Measurements from ENCODE around the gene LRSAM1. TPM values are rescaled to one million over a fixed set of nuclear protein-coding genes. Genes with fewer than 3 reads are reported as not detected.

LRSAM1 gene
- total RNA-seq, 6 donors from 2014 or later, result 12.9 to 77.5 (median 25.4) TPM

- H3K27ac ChIP-seq, result peak overlapping the region in 1 of 4 donors; percentile 35
- H3K9me3 ChIP-seq, result no peaks in the 10 kb centered on the region
- ATAC-seq (ENCODE audit: low FRiP score in 2 of 2) (no peak), DNase-seq (no peak)
- peaks cover 5 to 87% (median 54%) of the 10 kb centered on the region in 4 donors for H3K36me3 ChIP-seq
- 84 to 94% methylated on average over 9 of the region's 9 CpGs for WGBS, 2 donors
- TF ChIP-seq POLR2AphosphoS5 (IDR thresholded peaks at IDR 0.05) (no peak), POLR2A (IDR thresholded peaks at IDR 0.05) (no peak), EP300 (IDR thresholded peaks at IDR 0.05) (no peak)
- TF ChIP-seq, protein P1, sequence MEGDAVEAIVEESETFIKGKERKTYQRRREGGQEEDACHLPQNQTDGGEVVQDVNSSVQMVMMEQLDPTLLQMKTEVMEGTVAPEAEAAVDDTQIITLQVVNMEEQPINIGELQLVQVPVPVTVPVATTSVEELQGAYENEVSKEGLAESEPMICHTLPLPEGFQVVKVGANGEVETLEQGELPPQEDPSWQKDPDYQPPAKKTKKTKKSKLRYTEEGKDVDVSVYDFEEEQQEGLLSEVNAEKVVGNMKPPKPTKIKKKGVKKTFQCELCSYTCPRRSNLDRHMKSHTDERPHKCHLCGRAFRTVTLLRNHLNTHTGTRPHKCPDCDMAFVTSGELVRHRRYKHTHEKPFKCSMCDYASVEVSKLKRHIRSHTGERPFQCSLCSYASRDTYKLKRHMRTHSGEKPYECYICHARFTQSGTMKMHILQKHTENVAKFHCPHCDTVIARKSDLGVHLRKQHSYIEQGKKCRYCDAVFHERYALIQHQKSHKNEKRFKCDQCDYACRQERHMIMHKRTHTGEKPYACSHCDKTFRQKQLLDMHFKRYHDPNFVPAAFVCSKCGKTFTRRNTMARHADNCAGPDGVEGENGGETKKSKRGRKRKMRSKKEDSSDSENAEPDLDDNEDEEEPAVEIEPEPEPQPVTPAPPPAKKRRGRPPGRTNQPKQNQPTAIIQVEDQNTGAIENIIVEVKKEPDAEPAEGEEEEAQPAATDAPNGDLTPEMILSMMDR (IDR thresholded peaks at IDR 0.05), result no peak
- H3K4me1 ChIP-seq, result peaks cover 5 to 14% (median 9%) of the 10 kb centered on the region in 4 donors
- H3K4me3 ChIP-seq, result no peak overlapping the region
- no peaks in the 10 kb centered on the region for H3K27me3 ChIP-seq
Observed at GRCh38 chr9:127494304-127494702, 43.0 kb downstream of the LRSAM1 start.

GRCh38 chr9:127495884-127496555 lies 44.7 kb downstream of the LRSAM1 start:
- Histone ChIP-seq H3K27ac (peak overlapping the region in 2 of 4 donors; percentile 57 to 72), H3K4me1 (peaks cover 5 to 14% (median 9%) of the 10 kb centered on the region in 4 donors), H3K4me3 (no peak overlapping the region), H3K9me3 (no peaks in the 10 kb centered on the region), H3K27me3 (no peaks in the 10 kb centered on the region), H3K36me3 (peaks cover 5 to 77% (median 52%) of the 10 kb centered on the region in 4 donors)
- TF ChIP-seq, protein P1 (IDR thresholded peaks at IDR 0.05), result no peak
- TF ChIP-seq POLR2A (IDR thresholded peaks at IDR 0.05), result no peak
- 69 to 85% methylated on average over 9 to 13 of the region's 14 CpGs for WGBS, 2 donors
- DNase-seq (no peak), ATAC-seq (ENCODE audit: low FRiP score in 2 of 2) (no peak)

GRCh38 chr9:127496974-127497373 lies 45.7 kb downstream of the LRSAM1 start:
- peaks cover 5 to 14% (median 9%) of the 10 kb centered on the region in 4 donors for H3K4me1 ChIP-seq
- 94% methylated on average over 12 of the region's 12 CpGs; no CpG with 5 or more reads in 1 of the 2 donors for WGBS, 2 donors
- DNase-seq, result no peak
- H3K9me3 ChIP-seq, result no peaks in the 10 kb centered on the region
- H3K36me3 ChIP-seq, result peaks cover 14 to 77% (median 54%) of the 10 kb centered on the region in 4 donors
- ATAC-seq (ENCODE audit: low FRiP score in 2 of 2), result no peak
- H3K27me3 ChIP-seq, result no peaks in the 10 kb centered on the region
- H3K27ac ChIP-seq, result no peak overlapping the region
- H3K4me3 ChIP-seq, result no peak overlapping the region
- TF ChIP-seq EP300 (IDR thresholded peaks at IDR 0.05) (no peak), POLR2AphosphoS5 (IDR thresholded peaks at IDR 0.05) (no peak)

DNA sequence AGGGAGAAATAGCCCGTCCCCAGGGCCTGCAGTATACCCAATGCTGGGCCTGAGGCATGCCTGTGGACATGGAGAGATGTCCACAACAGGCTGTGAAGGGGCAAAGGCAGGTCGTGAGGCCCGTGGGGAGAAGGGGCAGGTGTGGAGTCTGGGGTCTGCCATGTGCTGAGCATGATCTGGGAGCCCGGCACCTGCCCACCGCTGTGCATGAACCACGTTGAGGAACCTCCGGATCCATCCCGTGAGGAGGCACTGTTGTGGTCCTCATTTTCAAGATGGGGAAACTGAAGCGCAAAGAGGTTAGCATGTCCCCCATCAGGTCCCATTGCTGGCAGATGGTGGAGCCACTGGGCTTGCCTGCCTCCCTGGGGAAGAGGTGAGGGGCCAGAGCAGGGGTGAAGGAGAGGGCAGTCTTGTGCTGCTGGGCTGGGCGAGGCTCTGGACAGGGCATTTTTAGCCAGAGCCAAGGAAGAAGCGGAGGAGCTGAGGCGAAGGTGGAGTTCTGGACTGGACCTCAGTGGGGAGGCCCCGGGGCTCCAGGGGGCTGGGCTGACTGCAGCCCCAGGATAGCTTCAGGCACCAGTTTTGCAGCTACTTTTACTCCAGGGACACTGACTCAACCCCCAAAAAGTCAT lies 46.5 kb downstream of the LRSAM1 start:
- ATAC-seq (ENCODE audit: low FRiP score in 2 of 2) (no peak), DNase-seq (no peak)
- Histone ChIP-seq H3K27ac (no peak overlapping the region), H3K36me3 (peaks cover 11 to 76% (median 50%) of the 10 kb centered on the region in 4 donors), H3K27me3 (no peaks in the 10 kb centered on the region), H3K9me3 (no peaks in the 10 kb centered on the region), H3K4me3 (no peak overlapping the region), H3K4me1 (peaks cover 5 to 14% (median 9%) of the 10 kb centered on the region in 4 donors)
- 90 to 95% methylated on average over 10 to 13 of the region's 13 CpGs for WGBS, 2 donors
- TF ChIP-seq POLR2A (IDR thresholded peaks at IDR 0.05) (no peak), POLR2AphosphoS5 (IDR thresholded peaks at IDR 0.05) (no peak), EP300 (IDR thresholded peaks at IDR 0.05) (no peak)
- TF ChIP-seq, protein P1 (IDR thresholded peaks at IDR 0.05), result no peak

DNA sequence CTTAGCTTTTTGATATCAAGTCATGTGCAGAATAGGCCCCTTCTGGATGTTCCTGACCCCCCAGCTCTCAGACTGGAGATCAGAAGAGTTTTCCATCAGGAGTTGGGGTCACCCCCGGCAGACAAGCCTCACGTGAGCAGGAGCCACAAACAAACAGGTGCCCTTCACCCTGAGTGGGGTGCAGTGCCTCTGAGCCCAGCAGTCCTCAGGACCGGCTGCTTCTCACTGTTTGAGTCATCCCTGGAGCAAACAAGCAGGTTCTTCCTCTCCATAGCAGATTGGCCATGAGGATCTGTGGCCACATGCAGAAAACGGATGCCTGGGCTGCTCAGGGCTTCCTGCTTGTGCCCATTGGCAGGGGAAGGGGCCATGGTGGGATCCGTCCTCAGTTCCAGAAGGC lies 47.0 kb downstream of the LRSAM1 start:
- Histone ChIP-seq H3K9me3 (no peaks in the 10 kb centered on the region), H3K27me3 (no peaks in the 10 kb centered on the region), H3K4me3 (no peak overlapping the region), H3K4me1 (peaks cover 5 to 14% (median 9%) of the 10 kb centered on the region in 4 donors), H3K36me3 (peaks cover 11 to 78% (median 55%) of the 10 kb centered on the region in 4 donors), H3K27ac (no peak overlapping the region)
- no peak for TF ChIP-seq POLR2AphosphoS5 (IDR thresholded peaks at IDR 0.05)
- no peak for TF ChIP-seq POLR2A (IDR thresholded peaks at IDR 0.05)
- no peak for TF ChIP-seq EP300 (IDR thresholded peaks at IDR 0.05)
- TF ChIP-seq, protein P1 (IDR thresholded peaks at IDR 0.05), result no peak
- ATAC-seq (ENCODE audit: low FRiP score in 2 of 2) (no peak), DNase-seq (no peak)
- 85 to 87% methylated on average over 3 to 5 of the region's 5 CpGs for WGBS, 2 donors

Data from upper lobe of left lung (tissue), 6 donors.